Endothelial cell of umbilical vein (primary cell): Measurements from ENCODE around the gene ENC1. TPM values are rescaled to one million over a fixed set of nuclear protein-coding genes. Genes with fewer than 3 reads are reported as not detected.
A peak's percentile ranks its signal among the peaks of the same experiment; 100 is the strongest.

Source experiments
- BruUV-seq: library from RNA; stranded (reverse); fragments of 400-500 nt; replicated peaks from 2 replicates; lab custom pipeline; 2021; lab: Mats Ljungman, UMichigan
- CTCF ChIA-PET: fragments of 300-600, 350-600 bp; sonication (Branson Sonifier 250); formaldehyde crosslinking; loops from one replicate; lab custom pipeline; 2021; ENCODE audit warnings: antibody characterized with exemption, inconsistent platforms; lab: Charles Lee
- POLR2A ChIA-PET: fragments of 300-600, 350-600 bp; sonication (Branson Sonifier 250); formaldehyde crosslinking; loops from one replicate; lab custom pipeline; 2021; ENCODE audit warnings: antibody characterized with exemption, inconsistent platforms; lab: Charles Lee
- DNase-seq: peaks from one replicate; pipeline ENCODE4 v3.0.0-alpha.2; 2011; ENCODE audit warnings: low read depth, low spot score
- FAIRE-seq: peaks from 2 replicates; lab custom pipeline; 2011; peaks lifted over from hg19 to GRCh38; lab: Jason Lieb, UNC
- H2AFZ ChIP-seq: 2 replicates; pipeline ENCODE4 v1.6.0; 2012; ENCODE audit warnings: low read depth, low read length, control low read depth, inconsistent platforms
- H3K27ac ChIP-seq: 2 replicates; pipeline ENCODE4 v1.5.1; 2011; ENCODE audit warnings: low read depth, mild to moderate bottlenecking, control low read depth, low read length, moderate library complexity; ENCODE audit not compliant: insufficient read depth
- H3K27me3 ChIP-seq, 2 experiments: 2 replicates each; pipeline versions ENCODE4 v1.6.0 to v1.6.1; 2011; ENCODE audit warnings: low read length in 2 of 2, mixed read lengths in 1 of 2; ENCODE audit not compliant: control insufficient read depth in 2 of 2, insufficient read depth in 2 of 2
- H3K36me3 ChIP-seq, 2 experiments: 2 replicates in 1 of 2; 3 replicates in 1 of 2; pipeline ENCODE4 v1.5.1; 2011; ENCODE audit warnings: low read length in 2 of 2, mild to moderate bottlenecking in 1 of 2, moderate library complexity in 1 of 2; ENCODE audit not compliant: control insufficient read depth in 2 of 2, insufficient read depth in 2 of 2; ENCODE audit errors: extremely low read depth in 1 of 2
- H3K4me1 ChIP-seq: 3 replicates; pipeline ENCODE4 v1.5.1; 2011; ENCODE audit warnings: mild to moderate bottlenecking, low read length; ENCODE audit not compliant: control insufficient read depth, insufficient read depth; ENCODE audit errors: extremely low read depth
- H3K4me2 ChIP-seq: 2 replicates; pipeline ENCODE4 v1.6.1; 2011; ENCODE audit warnings: low read length, control low read depth, mixed read lengths; ENCODE audit not compliant: insufficient read depth
- H3K4me3 ChIP-seq, 3 experiments: fragments of 200-600 bp in 1 of 3; sonication (generic), shearing (Covaris generic) in 1 of 3; replicated peaks in 1 of 3; 2 replicates each; pipeline ENCODE4 v1.5.1; 2011 to 2016; ENCODE audit warnings: control low read depth in 3 of 3, low read length in 3 of 3, mild to moderate bottlenecking in 2 of 3, inconsistent platforms in 1 of 3, low read depth in 1 of 3, moderate library complexity in 1 of 3; ENCODE audit not compliant: insufficient read depth in 1 of 3
- H3K79me2 ChIP-seq: 2 replicates; pipeline ENCODE4 v1.6.0; 2012; ENCODE audit warnings: low read length, inconsistent platforms; ENCODE audit not compliant: control insufficient read depth, insufficient read depth
- H3K9ac ChIP-seq: replicated peaks from 2 replicates; pipeline ENCODE3; 2011; ENCODE audit warnings: low read length, control low read depth; ENCODE audit not compliant: insufficient read depth; ENCODE audit errors: extremely low read depth
- H3K9me1 ChIP-seq: replicated peaks from 3 replicates; pipeline ENCODE4 v1.6.0; 2011; ENCODE audit warnings: mild to moderate bottlenecking, low read length; ENCODE audit not compliant: control insufficient read depth, insufficient read depth; ENCODE audit errors: extremely low read depth
- H3K9me3 ChIP-seq: replicated peaks from 2 replicates; pipeline ENCODE4 v1.5.1; 2012; ENCODE audit warnings: low read length, inconsistent platforms; ENCODE audit not compliant: control insufficient read depth, insufficient read depth
- H4K20me1 ChIP-seq: replicated peaks from 2 replicates; pipeline ENCODE3; 2011; ENCODE audit warnings: mild to moderate bottlenecking, low read length; ENCODE audit not compliant: control insufficient read depth, insufficient read depth; ENCODE audit errors: extremely low read depth
- CTCF ChIP-seq, 2 donors: IDR thresholded peaks; 1 replicate in 1 of 2; 2 replicates in 1 of 2; pipeline ENCODE4 v1.5.1; 2011; ENCODE audit warnings: low read length in 2 of 2, mild to moderate bottlenecking in 2 of 2, moderate library complexity in 2 of 2, control low read depth in 1 of 2, inconsistent platforms in 1 of 2, low read depth in 1 of 2; ENCODE audit not compliant: insufficient read depth in 1 of 2; ENCODE audit errors: extremely low read depth in 1 of 2
- POLR2AphosphoS5 ChIP-seq: IDR thresholded peaks from 2 replicates; pipeline ENCODE4 v1.6.1; 2012; ENCODE audit warnings: low read depth, mild to moderate bottlenecking, control low read depth, low read length, moderate library complexity; ENCODE audit not compliant: insufficient read depth
- dilution Hi-C: fragments of 300-500 bp; cut with MboI; formaldehyde crosslinking; loops from one replicate; pipeline ENCODE4 v1.15.0; 2019; ENCODE audit warnings: low sequenced_read_pairs; ENCODE audit not compliant: extremely low pct_ligation_motif_present
- intact Hi-C: fragments of 100-400 bp; cut with micrococcal nuclease; formaldehyde crosslinking; loops from one replicate; pipeline ENCODE4 v1.10.0; 2022
- polyA plus RNA-seq, 4 experiments: library from polyadenylated mRNA; depleted of rRNA in 3 of 4; stranded (reverse) in 3 of 4; unstranded in 1 of 4; fragments of >200 nt; gene quantifications; 2 replicates each; pipeline versions ENCODE4 v1.2.1 to v1.2.3, GENCODE V29; 2011 to 2012; ENCODE audit warnings: missing spikeins in 1 of 4
- total RNA-seq: library from RNA; stranded (reverse); gene quantifications from 2 replicates; pipeline ENCODE4 v1.2.3, GENCODE V29; 2021

ENC1 gene
- total and polyA plus RNA-seq, 2 donors (not counting 3 experiments of a cell fraction or from before 2014, with no cell fraction given) = 42.2 to 53.3 TPM

GRCh38 chr5:74639807-74640449, 600 bp downstream of the ENC1 start:
- Histone ChIP-seq H2AFZ (peak overlapping the region; percentile 30), H3K4me1 (peaks cover 55% of the 10 kb centered on the region), H3K27me3 (no peaks in the 10 kb centered on the region), H3K4me2 (peak overlapping the region; percentile 94), H3K9ac (peak overlapping the region; percentile 82), H3K27ac (peak overlapping the region; percentile 91), H3K9me3 (no peaks in the 10 kb centered on the region), H4K20me1 (no peaks in the 10 kb centered on the region), H3K4me3 (peak overlapping the region; percentile 81 to 98 (median 82)), H3K36me3 (peaks cover 12 to 14% of the 10 kb centered on the region in 2 experiments), H3K9me1 (no peaks in the 10 kb centered on the region), H3K79me2 (peaks cover 54% of the 10 kb centered on the region)
- POLR2A ChIA-PET = interaction anchor here (0.7 to 2.7 kb wide), 16 partner anchors 9 to 738 kb away, joined by 3 to 20 read pairs (median 5); partner anchors contain the start of gene HEXB
- TSS peak; percentile 20 for BruUV-seq
- CTCF ChIA-PET = interaction anchor here (0.7 to 7.4 kb wide), 44 partner anchors 8 to 738 kb away, joined by 3 to 78 read pairs (median 5); no protein-coding TSS in a partner anchor
- FAIRE-seq = peak; percentile 24
- intact Hi-C loops (loop anchor here (1.0 to 5.0 kb wide), 8 partner anchors 9 to 389 kb away; no protein-coding TSS in a partner anchor), dilution Hi-C loops (no loop called here)
- TF ChIP-seq POLR2AphosphoS5 (no peak), CTCF (IDR thresholded peaks at IDR 0.05; ENCODE audit: extremely low read depth in 1 of 2, insufficient read depth in 1 of 2, low read depth in 1 of 2, low read length in 2 of 2) (peak; percentile 19 to 39)
- peak; percentile 57 for DNase-seq
